ENCODE data around the gene PRDM16.

The PRDM16 gene

DNA sequence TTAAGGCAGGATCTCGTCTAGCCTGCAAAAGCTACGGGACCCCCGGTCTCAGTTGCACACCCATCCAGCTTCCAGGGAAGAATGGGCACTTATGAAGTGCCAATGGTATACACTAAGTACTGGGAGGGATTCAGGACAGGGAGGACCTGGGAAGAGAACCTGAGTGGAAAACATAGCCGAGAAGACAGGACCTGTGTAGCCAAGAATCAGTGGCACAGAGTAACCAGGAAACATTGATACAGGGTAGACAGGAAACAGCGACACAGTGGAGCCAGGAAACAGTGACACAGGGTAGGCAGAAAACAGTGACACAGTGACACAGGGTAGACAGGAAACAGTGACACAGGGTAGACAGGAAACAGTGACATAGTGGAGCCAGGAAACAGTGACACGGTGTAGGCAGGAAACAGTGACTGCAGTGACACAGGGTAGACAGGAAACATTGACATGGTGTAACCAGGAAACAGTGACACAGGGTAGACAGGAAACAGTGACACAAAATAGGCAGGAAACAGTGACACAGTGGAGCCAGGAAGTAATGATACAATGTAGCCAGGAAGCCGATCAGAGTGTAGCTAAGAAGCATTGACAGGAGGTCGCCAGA lies 247.4 kb downstream of the PRDM16 start:
- no peak for DNase-seq

DNA sequence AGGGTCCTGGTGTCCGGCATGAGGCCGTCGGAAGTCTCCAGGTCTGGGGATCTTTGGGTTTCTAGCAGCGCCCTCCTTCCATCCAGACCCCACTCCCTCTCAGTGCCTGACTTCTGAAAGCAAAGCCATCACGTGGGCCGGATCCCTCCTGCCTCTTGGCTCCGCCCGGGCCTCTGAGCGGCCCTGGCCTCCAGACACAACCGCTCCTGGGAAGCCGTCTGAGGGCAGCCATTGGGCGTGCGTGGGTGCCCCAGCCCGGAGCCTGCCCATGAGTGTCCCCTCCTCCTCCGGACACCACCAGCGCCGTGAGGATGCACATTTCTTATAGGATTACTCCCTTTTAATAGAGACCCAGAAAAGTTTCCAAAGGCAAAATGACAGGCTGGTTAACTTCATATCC lies 248.5 kb downstream of the PRDM16 start:
- DNase-seq, result no peak

DNA sequence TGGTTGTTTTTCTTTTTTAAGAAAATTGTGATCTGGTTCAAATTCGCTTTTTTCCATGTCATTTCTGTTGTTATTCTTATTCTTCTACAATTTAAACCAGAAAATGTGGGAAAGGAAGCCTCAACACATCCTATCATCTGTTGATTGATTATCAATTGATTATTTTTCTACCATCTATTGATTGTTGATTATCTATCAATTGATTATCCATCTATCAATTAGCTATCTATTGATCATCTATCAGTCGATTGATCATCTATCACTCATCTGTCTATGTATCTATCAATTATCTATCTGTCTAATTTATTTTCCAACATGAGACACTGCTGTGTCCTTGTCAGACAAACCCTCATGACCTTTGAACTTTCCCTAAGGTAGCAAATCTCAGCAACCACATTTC lies 249.3 kb downstream of the PRDM16 start:
- DNase-seq, result no peak

DNA sequence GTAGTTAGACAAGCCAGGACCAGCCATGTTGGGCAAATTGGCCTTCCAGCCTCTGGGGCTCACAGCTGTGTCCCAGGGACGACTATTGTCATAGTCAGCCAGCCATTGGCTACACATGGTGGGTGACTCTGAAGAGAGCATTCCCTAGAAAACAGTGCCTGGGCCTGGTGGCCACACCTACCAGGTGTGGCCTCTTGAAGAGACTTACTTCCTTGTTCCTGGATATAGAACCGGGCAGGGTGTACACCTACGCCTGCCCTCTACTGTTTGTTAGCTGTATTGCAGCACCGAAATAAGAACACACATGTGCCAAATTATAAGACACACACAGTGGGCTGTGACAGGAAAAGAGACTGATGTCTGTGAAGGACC lies 250.9 kb downstream of the PRDM16 start:
- no peak for DNase-seq

DNA sequence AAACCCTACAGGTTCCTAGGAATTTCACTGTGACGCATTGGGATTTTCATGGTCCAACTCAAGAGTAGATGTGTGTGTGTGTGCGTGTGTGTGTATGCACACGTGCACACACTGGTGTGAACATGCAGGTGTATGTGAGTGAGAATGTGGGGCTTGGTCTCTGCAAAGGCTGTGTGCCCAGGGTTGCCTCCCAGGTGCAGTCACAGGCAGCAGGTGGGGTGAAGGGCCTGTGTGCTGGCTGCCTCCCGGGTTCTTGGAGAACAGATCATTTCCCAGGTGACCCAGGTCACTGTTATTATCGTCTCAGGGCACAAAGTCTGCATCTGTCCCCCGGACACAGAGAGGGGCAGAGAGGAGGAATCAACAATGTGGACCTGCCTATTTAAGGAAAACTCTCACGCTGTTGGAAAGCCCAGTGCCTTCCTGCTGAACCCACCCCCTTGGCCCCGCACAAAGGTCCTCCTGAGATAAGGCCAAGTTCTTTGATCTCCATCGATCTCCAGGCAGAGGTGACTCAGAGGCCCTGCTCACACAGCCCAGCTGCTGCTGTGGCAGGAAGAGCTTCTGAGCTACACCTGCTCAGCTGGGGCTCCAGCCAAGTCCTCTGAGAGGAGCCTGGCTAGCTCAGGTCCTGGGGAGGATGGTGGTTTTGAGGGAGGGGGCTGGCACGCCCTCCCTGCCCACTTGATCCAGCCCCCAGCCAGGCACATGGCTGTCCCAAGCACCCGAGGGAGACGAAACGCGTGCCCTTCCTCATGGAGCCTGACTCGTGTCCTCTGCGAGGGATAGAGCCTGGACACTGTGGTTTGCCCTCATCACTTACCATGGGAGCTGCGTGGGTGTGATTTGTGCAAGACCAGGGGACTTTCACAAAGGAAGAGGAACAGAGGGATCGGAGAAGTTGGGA lies 251.5 kb downstream of the PRDM16 start:
- DNase-seq, result no peak

DNA sequence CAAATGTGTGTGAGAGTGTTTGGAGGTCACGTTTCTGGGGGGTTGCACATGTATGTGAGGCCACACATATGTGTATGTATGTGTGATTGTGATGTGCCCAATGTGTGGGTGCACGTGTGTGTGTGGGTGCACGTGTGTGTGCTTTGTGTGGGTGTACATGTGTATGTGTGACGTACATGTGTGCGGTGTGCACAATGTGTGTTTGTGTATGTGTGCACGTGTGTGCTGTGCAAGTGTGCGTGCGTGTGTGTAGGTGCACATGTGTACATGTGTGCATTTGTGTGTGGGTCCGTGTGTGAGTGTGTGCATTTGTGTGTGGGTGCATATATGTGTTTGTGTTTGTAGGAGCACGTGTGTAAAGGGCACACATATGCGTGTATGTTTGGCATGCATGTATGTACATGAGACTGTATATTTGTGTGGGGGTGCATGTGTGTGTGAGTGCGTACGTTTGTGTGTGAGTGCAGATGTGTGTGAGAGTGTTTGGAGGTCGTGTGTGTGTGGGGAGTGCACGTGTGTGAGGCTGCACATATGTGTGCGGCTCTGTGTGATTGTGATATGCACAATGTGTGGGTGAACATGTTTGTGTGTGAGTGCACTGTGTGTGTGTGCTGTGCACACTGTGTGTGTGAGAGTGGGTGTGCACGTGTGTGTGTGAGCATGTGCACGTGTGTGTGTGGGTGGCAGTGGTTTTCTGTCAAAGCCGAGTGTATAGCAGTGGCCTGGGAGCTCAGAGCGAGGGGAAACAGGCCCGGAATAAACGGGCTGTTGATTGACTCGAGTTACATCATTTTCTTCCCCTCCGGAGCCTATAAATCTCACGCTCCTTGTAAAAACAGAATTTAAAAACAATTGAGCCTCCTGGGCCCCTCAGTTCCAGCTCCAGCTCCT lies 252.8 kb downstream of the PRDM16 start:
- DNase-seq, result no peak

DNA sequence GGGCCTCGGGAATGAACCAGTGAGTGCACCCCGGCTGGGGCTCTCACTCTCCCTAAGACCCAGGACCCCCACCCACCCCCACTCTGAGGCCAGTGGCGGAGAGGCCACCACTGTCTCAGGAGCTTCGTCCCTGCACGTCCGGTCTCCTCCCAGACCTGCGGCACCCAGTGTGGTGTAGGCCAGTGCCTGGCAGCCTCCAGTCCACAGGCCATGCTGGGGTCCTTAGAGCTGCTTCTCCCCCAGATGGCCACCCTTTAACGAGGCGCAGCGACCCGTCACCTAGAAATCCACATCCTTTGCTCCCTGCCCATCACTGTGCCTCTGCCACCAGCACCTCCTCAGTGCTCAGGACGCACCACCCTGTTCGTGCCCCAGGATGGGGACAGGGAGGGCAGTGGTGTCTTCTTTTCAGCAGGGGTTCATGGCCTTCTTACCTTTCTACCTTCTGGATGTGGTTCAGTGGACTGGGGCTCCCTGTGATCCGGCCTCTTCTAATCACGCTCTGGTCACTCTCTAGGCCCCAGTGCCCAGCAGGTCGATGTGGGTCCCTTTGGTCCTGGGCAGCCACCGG lies 253.5 kb downstream of the PRDM16 start:
- no peak for DNase-seq

DNA sequence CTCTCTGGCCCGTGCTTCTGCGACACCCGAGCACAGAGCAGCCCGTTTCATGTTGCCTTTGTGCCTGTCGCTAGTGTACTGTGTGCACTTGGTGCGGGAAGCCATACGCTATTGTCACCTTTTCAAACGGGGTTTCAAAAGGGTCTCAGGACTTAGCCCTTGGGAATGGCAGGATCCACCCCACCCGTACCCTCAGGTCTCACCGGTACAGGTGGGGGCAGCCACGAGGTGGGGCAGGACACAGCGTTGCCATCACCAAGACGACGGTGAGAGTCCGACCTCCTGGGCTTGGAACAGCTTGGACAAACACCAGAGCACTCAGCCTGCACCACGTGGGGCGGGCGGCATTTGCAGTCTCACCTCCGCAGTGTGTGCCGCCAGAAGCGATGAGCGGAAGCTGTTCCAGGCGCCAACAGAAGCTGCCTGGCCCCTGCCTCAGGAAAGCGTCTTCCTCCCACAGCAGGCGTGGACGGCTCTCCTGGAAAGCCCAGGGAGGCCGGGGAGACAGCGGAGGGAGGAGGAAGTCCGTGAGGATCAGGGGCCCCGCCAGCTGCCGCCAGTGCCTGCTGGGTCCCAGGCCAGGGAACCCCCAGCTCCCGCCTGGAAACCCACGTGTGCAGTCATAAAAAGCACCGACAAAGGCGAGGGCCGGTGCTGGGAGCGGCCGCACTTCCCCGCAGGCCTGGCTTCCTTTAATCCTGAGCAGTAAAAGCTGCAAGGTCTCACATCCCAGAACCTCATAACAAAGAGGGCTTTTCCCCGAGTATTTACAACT lies 254.2 kb downstream of the PRDM16 start:
- no peak for DNase-seq

DNA sequence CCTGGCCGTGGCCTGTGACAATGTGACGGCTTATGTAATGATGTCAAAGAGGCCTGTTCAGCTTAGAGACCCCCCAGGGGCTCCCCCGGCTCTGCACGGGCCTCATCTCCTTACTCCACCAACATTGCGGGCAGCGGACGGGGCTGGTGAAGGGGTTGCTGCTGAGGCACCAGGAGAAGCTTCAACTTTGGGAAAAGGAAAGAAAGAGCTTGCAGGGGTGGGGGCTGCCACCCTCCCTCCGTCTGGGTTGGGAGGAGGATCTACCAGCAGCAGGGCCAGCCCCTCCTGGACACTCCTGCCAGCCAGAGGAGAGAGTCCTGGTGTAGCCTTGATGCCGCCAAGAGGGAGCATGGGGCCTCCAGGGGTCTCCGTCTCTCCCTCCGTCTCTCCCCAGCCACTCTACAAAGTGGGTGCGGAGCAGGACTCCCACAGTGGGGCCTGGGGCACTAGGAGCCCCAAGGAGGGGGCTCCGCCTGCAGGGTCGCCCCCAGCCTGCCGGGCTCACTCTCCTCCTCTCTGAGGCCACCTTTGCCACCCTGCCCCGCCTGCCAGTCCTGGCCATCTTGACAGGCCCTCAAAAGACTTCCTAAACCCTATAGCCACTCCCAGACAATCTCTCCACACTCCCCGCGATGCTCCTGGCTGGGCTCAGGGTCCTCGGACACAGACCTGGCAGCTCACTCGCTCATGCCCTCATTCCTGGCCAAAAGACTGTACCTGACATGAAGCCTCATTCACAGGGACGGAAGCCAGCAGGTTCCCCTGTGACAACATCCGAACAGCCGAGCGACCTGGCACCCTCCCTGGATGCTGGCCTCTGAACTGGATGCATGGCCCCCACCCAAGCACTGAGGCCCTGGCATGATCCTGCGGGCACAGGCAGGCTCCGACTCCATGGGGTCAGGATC lies 255.0 kb downstream of the PRDM16 start:
- no peak for DNase-seq

DNA sequence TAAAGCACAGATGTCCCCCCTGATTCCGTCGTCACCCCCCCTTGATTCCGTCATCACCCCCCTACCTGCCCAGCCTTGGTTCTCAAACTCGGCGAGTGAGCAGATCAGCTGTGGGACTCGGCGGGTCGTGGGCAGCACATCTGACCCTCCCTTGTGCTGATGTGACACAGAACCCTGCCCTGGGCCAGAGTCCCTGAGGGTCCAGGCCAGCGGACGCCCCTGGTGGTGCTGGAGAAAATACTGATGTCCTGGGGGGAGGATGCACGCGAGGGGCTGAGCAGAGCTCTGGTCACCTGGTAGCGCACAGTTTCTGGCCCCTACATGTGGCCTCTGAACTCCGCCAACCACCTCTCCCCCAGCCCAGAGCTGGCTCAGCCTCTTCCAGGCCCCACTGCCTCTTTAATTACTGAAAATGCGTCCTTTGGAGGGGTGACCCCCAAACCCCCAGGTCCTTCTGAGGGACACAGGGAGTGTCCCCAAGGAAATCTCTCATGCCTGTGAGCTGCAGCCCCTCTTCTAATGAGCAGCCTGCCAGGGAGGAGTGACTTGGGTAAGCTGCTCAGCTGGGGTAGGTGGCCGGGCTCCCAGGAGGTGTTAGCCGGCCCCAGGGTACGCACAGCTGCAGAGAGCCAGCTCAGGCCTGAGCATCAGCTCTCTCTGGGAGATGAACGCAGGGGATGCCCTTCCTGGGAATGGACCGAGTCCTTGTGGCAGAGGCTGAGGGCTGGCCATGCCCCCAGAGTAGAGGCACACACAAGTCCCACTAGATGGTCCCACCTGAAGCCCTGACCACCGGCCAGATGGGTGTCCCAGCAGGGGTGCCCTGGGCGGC lies 255.9 kb downstream of the PRDM16 start:
- DNase-seq, result no peak

DNA sequence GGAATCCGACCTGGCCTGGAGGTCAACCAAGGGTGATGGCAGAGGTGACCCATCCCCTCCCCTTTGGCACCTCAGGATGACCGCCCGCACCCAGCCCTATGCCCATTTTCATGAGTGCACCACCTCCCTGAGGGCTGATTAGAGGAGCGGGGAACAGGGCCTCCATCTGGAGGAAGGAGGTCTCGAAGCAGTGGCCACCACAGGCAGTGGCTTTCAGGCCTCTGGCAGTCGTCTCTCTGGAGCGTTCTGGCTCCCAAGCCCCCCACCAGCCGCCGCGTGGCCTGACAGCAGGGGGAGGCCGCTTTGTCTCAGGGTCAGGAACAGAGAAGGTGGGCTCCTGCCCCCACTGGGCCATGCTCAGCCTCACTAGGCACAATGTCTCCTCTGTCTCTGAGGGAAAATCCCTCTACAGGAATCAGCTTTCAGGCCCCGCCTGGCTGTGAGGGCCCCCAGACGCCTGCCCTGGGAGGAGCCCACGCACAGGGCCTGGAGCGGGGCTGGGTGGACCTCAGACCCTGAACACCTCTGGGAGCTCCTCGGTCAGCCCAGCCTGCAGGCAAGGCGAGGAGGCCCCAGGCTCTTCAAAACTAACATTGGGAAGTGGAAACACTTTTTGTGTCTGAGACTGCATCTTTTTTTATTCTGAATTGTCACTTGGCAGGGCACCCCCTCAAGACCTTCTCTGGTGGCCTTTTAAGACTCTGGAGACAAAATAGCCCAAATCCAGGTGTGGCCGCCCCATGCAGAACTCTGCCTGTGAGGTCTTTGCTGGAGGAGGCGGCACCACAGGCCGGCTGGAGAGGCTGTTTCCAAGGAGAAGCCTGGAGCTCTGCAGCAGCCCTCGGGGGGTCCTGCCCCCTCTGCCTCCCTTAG lies 257.7 kb downstream of the PRDM16 start:
- DNase-seq, result no peak

DNA sequence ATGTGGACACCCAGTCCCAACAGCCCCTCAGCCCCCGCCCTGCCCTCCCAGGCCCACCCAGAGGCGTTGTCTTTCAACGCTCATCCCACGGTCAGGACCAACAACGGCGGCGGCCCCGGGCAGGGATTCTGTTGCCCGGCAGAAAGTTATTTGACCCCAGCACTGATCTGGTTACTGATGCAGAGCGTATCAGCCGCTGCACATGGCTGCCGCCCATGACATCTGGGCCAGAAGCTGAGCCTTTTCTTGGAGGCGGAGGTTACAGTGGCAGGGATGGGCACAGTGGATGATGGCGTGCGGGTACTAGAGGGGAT lies 258.3 kb downstream of the PRDM16 start:
- no peak for DNase-seq

DNA sequence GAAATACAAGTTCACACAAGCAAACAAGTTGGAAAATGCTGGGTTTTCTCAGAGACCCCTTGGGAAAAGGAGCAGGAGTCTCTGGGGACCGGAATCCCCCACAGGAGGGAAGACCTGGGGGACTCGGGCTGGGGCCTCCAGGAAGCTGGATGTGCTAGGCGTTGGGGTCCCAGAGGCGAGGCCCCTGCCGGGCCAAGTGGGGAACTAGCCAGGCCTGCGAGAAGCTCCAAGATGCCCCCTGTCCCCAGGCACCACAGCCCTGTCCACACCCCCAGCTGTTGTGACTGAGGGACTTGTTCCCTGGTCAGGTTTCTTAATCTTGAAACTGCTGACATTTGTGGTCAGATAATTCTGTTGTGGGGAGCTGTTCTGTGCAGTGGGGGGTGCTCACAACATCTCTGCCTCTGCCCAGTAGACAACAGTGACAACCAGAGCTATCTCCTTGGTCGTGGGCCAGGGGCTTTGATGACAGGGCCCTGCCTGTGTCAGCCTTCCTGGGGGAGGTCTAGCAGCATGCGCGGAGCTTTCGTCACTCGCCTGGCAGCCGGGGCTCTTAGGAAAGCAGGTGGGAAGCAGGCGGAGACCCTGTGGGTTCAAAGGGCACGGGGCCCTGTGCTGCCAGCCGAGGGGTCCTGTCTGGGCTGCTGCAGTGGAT lies 259.1 kb downstream of the PRDM16 start:
- DNase-seq, result no peak

DNA sequence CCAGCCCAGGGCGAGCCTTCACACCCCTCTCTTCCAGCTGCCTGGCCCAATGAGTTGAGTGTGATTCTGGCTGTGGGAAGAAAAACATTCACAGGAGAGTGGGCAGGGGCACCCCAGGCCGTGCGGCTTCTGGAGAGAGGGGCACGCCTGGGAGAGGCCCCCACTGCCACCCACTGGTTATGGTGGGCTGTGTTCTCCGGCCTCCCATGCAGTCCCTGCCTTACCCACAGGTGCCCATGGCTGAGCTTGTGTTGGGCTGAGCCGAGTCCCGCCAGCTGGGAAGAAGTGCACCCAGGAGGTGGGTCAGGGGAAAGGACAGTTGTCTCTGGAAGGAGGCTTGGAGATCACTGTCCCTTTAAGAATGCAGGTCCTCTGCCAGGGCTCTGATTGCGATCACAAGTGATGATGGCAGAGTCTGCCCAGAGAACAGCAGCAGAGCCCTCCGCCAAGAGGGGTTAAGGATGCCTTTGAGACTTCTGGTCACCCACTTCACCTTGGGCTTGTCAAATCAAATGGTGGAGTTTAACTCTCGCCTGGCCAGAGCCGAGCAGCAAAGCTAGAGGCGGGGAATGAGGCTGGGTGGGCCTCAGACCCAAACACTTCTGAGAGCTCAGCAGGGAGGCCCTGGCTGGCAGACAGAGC lies 260.8 kb downstream of the PRDM16 start:
- no peak for DNase-seq

DNA sequence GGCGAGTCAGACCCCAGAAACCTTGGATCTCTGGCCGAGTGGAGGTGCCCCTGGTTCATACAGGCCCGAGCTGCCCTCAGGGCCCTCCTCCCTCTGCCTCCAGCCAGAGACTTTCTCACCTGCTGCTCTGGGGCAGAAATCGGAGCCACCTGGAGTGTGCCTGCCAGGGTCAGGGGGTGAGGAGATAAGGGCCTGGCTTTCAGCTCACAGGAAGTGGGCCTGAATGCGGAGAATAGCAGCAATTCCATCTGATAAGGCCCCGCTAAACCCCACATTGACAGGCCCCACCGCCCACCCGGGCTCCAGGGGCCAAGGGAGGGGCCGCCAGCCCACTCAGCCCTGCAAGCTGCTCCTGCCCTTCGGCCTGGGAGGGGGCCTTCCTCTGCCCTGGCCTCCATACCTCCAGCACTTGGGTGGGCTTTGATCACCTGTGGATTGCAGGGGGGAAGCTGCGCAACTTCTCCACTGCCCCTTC lies 261.8 kb downstream of the PRDM16 start:
- no peak for DNase-seq

DNA sequence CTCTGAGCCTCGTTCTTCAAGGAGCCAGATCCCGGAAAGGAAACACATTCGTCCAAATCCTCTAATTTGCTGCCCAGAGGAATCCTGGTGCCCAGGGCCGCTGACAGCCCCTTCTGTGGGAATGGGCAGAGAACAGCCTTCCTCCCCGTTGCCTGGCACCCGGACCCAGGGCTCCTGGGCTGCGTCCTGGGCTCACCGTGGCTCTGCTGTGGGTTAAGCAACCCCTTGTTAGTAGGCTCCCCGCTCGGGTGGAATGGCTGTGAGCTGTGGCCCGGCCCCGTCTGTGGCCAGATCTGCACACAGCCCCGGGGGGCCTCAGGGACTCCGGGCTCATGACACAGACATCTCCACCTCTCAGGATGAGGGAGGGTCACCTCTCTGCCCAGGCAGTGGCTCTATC lies 262.6 kb downstream of the PRDM16 start:
- no peak for DNase-seq

DNA sequence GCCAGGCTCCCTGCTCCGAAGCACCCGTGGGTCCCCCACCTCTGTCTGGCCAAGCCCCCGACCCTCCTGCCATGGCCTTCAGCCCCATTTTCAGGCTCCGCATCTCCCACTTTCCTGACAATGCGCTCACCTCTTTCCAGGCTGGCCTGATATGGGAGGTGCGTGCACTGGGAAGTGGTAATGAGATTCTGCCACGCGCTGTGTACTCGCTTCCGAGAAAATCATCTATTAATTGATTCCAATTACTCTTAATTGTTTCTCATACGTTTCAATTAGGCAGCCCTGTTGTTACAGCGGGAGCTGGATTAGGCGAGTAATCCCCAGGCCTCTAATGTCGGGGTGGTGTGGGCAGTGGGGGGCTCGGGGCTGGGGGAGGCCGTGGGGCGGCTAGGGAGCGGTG lies 263.0 kb downstream of the PRDM16 start:
- DNase-seq, result no peak

DNA sequence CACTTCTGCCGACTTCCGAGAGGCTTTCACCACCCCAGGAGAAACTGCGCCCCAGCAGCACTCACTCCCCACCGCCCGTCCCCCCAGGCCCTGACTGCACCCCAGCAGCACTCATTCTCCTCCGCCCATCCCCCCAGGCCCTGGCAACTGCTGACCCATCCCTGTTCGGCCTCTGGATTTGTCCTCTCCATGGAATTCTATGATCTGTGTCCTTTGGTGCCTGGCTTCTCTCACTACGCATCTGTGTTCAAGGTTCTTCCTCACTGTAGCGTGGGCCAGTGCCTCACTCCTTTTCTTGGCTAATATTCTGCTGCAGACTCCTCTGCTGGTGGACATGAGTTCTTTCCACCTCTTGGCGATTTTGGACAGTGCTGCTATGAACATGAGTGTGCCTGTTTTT lies 263.7 kb downstream of the PRDM16 start:
- no peak for DNase-seq

Measured in SIG-M5 (cell line).